Measurements from ENCODE around the gene PRODH2.
"Not testable (repeated sequence)": the region's sequence is repeated elsewhere in the genome, so short reads cannot be mapped to it uniquely, and the experiment has no call there.

Gene PRODH2

GRCh38 chr19:35842666-35843272 is 30.1 kb upstream of the PRODH2 start:
- TF ChIP-seq CTCF (IDR thresholded peaks at IDR 0.05; ENCODE audit: borderline replicate concordance, control extremely low read depth, extremely low read depth, insufficient read depth, missing control alignments) = no peak
- DNase-seq (ENCODE audit: low spot score) = no peak
- in situ Hi-C loops (cut with MboI; ENCODE audit: low sequenced_read_pairs, unreplicated experiment) = no loop called here

GRCh38 chr19:35841961-35842595 is 29.4 kb upstream of the PRODH2 start:
- in situ Hi-C loops (cut with MboI; ENCODE audit: low sequenced_read_pairs, unreplicated experiment) = no loop called here
- no peak for DNase-seq (ENCODE audit: low spot score)
- no peak for TF ChIP-seq CTCF (IDR thresholded peaks at IDR 0.05; ENCODE audit: borderline replicate concordance, control extremely low read depth, extremely low read depth, insufficient read depth, missing control alignments)

- in situ Hi-C loops (cut with MboI; ENCODE audit: low sequenced_read_pairs, unreplicated experiment); DNase-seq (ENCODE audit: low spot score): not testable (repeated sequence)
Observed at GRCh38 chr19:35836096-35836495, 23.5 kb upstream of the PRODH2 start.

- DNase-seq (ENCODE audit: low spot score) = no peak
- in situ Hi-C loops (cut with MboI; ENCODE audit: low sequenced_read_pairs, unreplicated experiment) = no loop called here
- no peak for TF ChIP-seq CTCF (IDR thresholded peaks at IDR 0.05; ENCODE audit: borderline replicate concordance, control extremely low read depth, extremely low read depth, insufficient read depth, missing control alignments)
Observed at GRCh38 chr19:35833972-35834371, 21.3 kb upstream of the PRODH2 start.

GRCh38 chr19:35832054-35832453 is 19.4 kb upstream of the PRODH2 start:
- no peak for TF ChIP-seq CTCF (IDR thresholded peaks at IDR 0.05; ENCODE audit: borderline replicate concordance, control extremely low read depth, extremely low read depth, insufficient read depth, missing control alignments)
- no peak for DNase-seq (ENCODE audit: low spot score)
- in situ Hi-C loops (cut with MboI; ENCODE audit: low sequenced_read_pairs, unreplicated experiment) = no loop called here

GRCh38 chr19:35830986-35831385 is 18.3 kb upstream of the PRODH2 start:
- in situ Hi-C loops (cut with MboI; ENCODE audit: low sequenced_read_pairs, unreplicated experiment) = no loop called here
- no peak for DNase-seq (ENCODE audit: low spot score)
- no peak for TF ChIP-seq CTCF (IDR thresholded peaks at IDR 0.05; ENCODE audit: borderline replicate concordance, control extremely low read depth, extremely low read depth, insufficient read depth, missing control alignments)

GRCh38 chr19:35828692-35829301 is 16.2 kb upstream of the PRODH2 start:
- no peak for TF ChIP-seq CTCF (IDR thresholded peaks at IDR 0.05; ENCODE audit: borderline replicate concordance, control extremely low read depth, extremely low read depth, insufficient read depth, missing control alignments)

More at GRCh38 chr19:35828692-35829301, 16.2 kb upstream of the PRODH2 start:
- peak; percentile 64 for DNase-seq (ENCODE audit: low spot score)
- in situ Hi-C loops (cut with MboI; ENCODE audit: low sequenced_read_pairs, unreplicated experiment) = no loop called here
